SK-N-SH (cell line): ENCODE measurements around the gene IGDCC3. TPM values are rescaled to one million over a fixed set of nuclear protein-coding genes. Genes with fewer than 3 reads are reported as not detected.
"Not testable (repeated sequence)": the region's sequence is repeated elsewhere in the genome, so short reads cannot be mapped to it uniquely, and the experiment has no call there.

Experiments
- CTCF ChIA-PET: fragments of 300-600, 350-600 bp; formaldehyde crosslinking; extraction: SDS; loops from one replicate; lab custom pipeline; 2021; lab: Yijun Ruan, JAX
- POLR2A ChIA-PET: fragments of 350-600 bp; sonication (Branson Sonifier 250); formaldehyde crosslinking; extraction: SDS; loops from one replicate; lab custom pipeline; 2020; ENCODE audit warnings: antibody characterized with exemption, inconsistent platforms; lab: Yijun Ruan, JAX
- DNase-seq: peaks from one replicate; pipeline ENCODE4 v3.0.0; 2012
- H2AFZ ChIP-seq: fragments of 200-600 bp; sonication (generic); 2 replicates; pipeline ENCODE4 v1.8.1; 2016; ENCODE audit warnings: antibody characterized with exemption, mild to moderate bottlenecking, low read depth
- H3F3A ChIP-seq: fragments of 200-600 bp; sonication (generic); replicated peaks from 2 replicates; pipeline ENCODE3; 2016; ENCODE audit warnings: antibody characterized with exemption, mild to moderate bottlenecking; ENCODE audit not compliant: insufficient read depth
- H3K27ac ChIP-seq, 2 experiments: fragments of 200-500 bp in 1 of 2; fragments of 200-600 bp in 1 of 2; sonication (Bioruptor generic) in 1 of 2; sonication (generic), shearing (Covaris generic) in 1 of 2; 2 replicates each; pipeline versions ENCODE4 v1.5.1 to v1.6.1; 2014 to 2016; ENCODE audit warnings: low read depth in 2 of 2, inconsistent platforms in 1 of 2, low read length in 1 of 2, mild to moderate bottlenecking in 1 of 2, mixed read lengths in 1 of 2
- H3K27me3 ChIP-seq: fragments of 200-600 bp; sonication (generic), shearing (Covaris generic); 2 replicates; pipeline ENCODE4 v1.6.1; 2016; ENCODE audit warnings: mixed run types; ENCODE audit not compliant: insufficient read depth
- H3K36me3 ChIP-seq, 2 experiments: fragments of 200-500 bp in 1 of 2; fragments of 200-600 bp in 1 of 2; sonication (Bioruptor generic) in 1 of 2; sonication (generic) in 1 of 2; replicated peaks in 1 of 2; 2 replicates each; pipeline versions ENCODE3 to v1.5.1; 2014 to 2016; ENCODE audit warnings: low read length in 1 of 2, mild to moderate bottlenecking in 1 of 2; ENCODE audit not compliant: insufficient read depth in 2 of 2, control insufficient read depth in 1 of 2
- H3K4me1 ChIP-seq, 2 experiments: fragments of 200-500 bp in 1 of 2; fragments of 200-600 bp in 1 of 2; sonication (Bioruptor generic) in 1 of 2; sonication (generic), shearing (Covaris generic) in 1 of 2; 2 replicates each; pipeline versions ENCODE4 v1.5.1 to v1.6.1; 2014 to 2016; ENCODE audit warnings: low read depth in 1 of 2, low read length in 1 of 2, mixed run types in 1 of 2; ENCODE audit not compliant: insufficient read depth in 2 of 2, control insufficient read depth in 1 of 2
- H3K4me2 ChIP-seq: fragments of 200-600 bp; sonication (generic), shearing (Covaris generic); 2 replicates; pipeline ENCODE4 v1.6.1; 2017; ENCODE audit warnings: mixed run types
- H3K4me3 ChIP-seq, 2 experiments: fragments of 200-500 bp in 1 of 2; fragments of 200-600 bp in 1 of 2; sonication (Bioruptor generic) in 1 of 2; sonication (generic), shearing (Covaris generic) in 1 of 2; 2 replicates each; pipeline versions ENCODE4 v1.5.1 to v1.8.1; 2014 to 2016; ENCODE audit warnings: low read depth in 2 of 2, inconsistent platforms in 1 of 2, low read length in 1 of 2, mild to moderate bottlenecking in 1 of 2, mixed read lengths in 1 of 2, moderate library complexity in 1 of 2
- H3K79me2 ChIP-seq: fragments of 200-600 bp; sonication (generic); 2 replicates; pipeline ENCODE4 v1.8.1; 2017; ENCODE audit warnings: mild to moderate bottlenecking; ENCODE audit not compliant: insufficient read depth
- H3K9ac ChIP-seq: fragments of 200-600 bp; sonication (generic); 2 replicates; pipeline ENCODE4 v1.6.1; 2017; ENCODE audit warnings: mixed run types
- H3K9me2 ChIP-seq: fragments of 200-600 bp; sonication (generic); 2 replicates; pipeline ENCODE4 v1.6.1; 2017; ENCODE audit warnings: mixed run types
- H3K9me3 ChIP-seq: fragments of 200-600 bp; sonication (generic); 2 replicates; pipeline ENCODE4 v1.6.1; 2017; ENCODE audit warnings: mixed run types, mild to moderate bottlenecking, moderate library complexity
- H4K20me1 ChIP-seq: fragments of 200-600 bp; sonication (generic); 2 replicates; pipeline ENCODE4 v1.6.1; 2017; ENCODE audit warnings: mild to moderate bottlenecking, mixed run types; ENCODE audit not compliant: insufficient read depth
- CHD2 ChIP-seq: fragments of 150-350 bp; IDR thresholded peaks from 2 replicates; pipeline ENCODE4 v1.6.1; 2018; ENCODE audit warnings: low read length; ENCODE audit not compliant: partially characterized antibody
- FOXM1 ChIP-seq: IDR thresholded peaks from 2 replicates; pipeline ENCODE4 v1.4.0; 2012; ENCODE audit warnings: low read depth, mild to moderate bottlenecking
- JUND ChIP-seq: IDR thresholded peaks from 2 replicates; pipeline ENCODE4 v1.4.0; 2012
- MXI1 ChIP-seq: IDR thresholded peaks from 2 replicates; pipeline ENCODE4 v1.6.1; 2012; ENCODE audit warnings: mild to moderate bottlenecking, low read depth, low read length, improper control_type of control experiment
- NFIC ChIP-seq: IDR thresholded peaks from 2 replicates; pipeline ENCODE4 v1.4.0; 2012; ENCODE audit warnings: borderline replicate concordance
- NRF1 ChIP-seq: IDR thresholded peaks from 2 replicates; pipeline ENCODE4 v1.6.1; 2012; ENCODE audit warnings: low read depth, mild to moderate bottlenecking, low read length
- RAD21 ChIP-seq: IDR thresholded peaks from 2 replicates; pipeline ENCODE4 v1.6.1; 2012; ENCODE audit warnings: mild to moderate bottlenecking, low read length
- RFX5 ChIP-seq: IDR thresholded peaks from 2 replicates; pipeline ENCODE4 v1.6.1; 2012; ENCODE audit warnings: mild to moderate bottlenecking, improper control_type of control experiment, low read length
- SIN3A ChIP-seq: IDR thresholded peaks from 2 replicates; pipeline ENCODE4 v1.6.1; 2012; ENCODE audit warnings: low read depth, mild to moderate bottlenecking, low read length, moderate library complexity, borderline replicate concordance
- SMC3 ChIP-seq: IDR thresholded peaks from 2 replicates; pipeline ENCODE4 v1.6.1; 2012; ENCODE audit warnings: low read depth, low read length, improper control_type of control experiment
- USF2 ChIP-seq: fragments of 150-350 bp; IDR thresholded peaks from 2 replicates; pipeline ENCODE4 v1.6.1; 2017; ENCODE audit warnings: antibody characterized with exemption, low read length, low read depth, borderline replicate concordance
- ZBTB33 ChIP-seq: IDR thresholded peaks from 2 replicates; pipeline ENCODE4 v1.4.0; 2012; ENCODE audit warnings: low read depth, borderline replicate concordance
- WGBS: methylation state at CpG from one replicate; pipeline ENCODE4 v1.1.6; 2017; ENCODE audit warnings: low lambda C conversion rate; 5-methylcytosine and 5-hydroxymethylcytosine counted together
- polyA plus RNA-seq, 3 experiments: library from polyadenylated mRNA; depleted of rRNA; stranded (reverse); fragments of >200 nt; gene quantifications; 2 replicates each; pipeline ENCODE4 v1.2.3, GENCODE V29; 2012
- TF ChIP-seq, protein P1 (sequence below): IDR thresholded peaks from 2 replicates; pipeline ENCODE4 v1.4.0; 2012; ENCODE audit warnings: low read depth

Gene IGDCC3
- polyA plus RNA-seq, 1 of the 3 experiments (the other 2 are of a cell fraction) = 0.43 TPM

- Histone ChIP-seq H3K4me1 (peaks cover 0 to 6% of the 10 kb centered on the region in 2 experiments; a peak in 1 of 4 replicates), H4K20me1 (no peaks in the 10 kb centered on the region)
- TF ChIP-seq SIN3A = no peak
- no peak for TF ChIP-seq MXI1
- TF ChIP-seq RAD21 = no peak
- no peak for TF ChIP-seq NFIC
- TF ChIP-seq JUND = no peak
- TF ChIP-seq ZBTB33 = no peak
- TF ChIP-seq USF2 = no peak
- no peak for TF ChIP-seq SMC3
- TF ChIP-seq NRF1 = no peak
- no peak for TF ChIP-seq CHD2
- TF ChIP-seq, protein P1, sequence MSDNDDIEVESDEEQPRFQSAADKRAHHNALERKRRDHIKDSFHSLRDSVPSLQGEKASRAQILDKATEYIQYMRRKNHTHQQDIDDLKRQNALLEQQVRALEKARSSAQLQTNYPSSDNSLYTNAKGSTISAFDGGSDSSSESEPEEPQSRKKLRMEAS = no peak
- no peak for TF ChIP-seq RFX5
- TF ChIP-seq FOXM1 = no peak
- TF ChIP-seq, all 33 proteins: peak for 0
- H3K27me3 ChIP-seq = no peaks in the 10 kb centered on the region
- H3K9me2 ChIP-seq = no peaks in the 10 kb centered on the region
- H3K79me2 ChIP-seq = no peaks in the 10 kb centered on the region
- H3K27ac ChIP-seq = no peak overlapping the region
- 59% methylated on average over 8 of the region's 8 CpGs for WGBS
- DNase-seq = no peak
- H3K9ac ChIP-seq = no peak overlapping the region
- H3F3A ChIP-seq = no peaks in the 10 kb centered on the region
- peaks cover 10% of the 10 kb centered on the region; the same call in 1 of the 2 replicates for H3K9me3 ChIP-seq
- no peak overlapping the region for H3K4me2 ChIP-seq
- H3K36me3 ChIP-seq = no peaks in the 10 kb centered on the region
- H3K4me3 ChIP-seq = no peak overlapping the region
- H2AFZ ChIP-seq = no peak overlapping the region
- ChIA-PET CTCF (interaction anchor here (2.5 kb wide), 1 partner anchor 36 kb away, joined by 12 read pairs; no protein-coding TSS in a partner anchor), POLR2A (no interaction called here)
These were observed 28.5 kb downstream of the IGDCC3 start for GRCh38 chr15:65349338-65349737.

DNA sequence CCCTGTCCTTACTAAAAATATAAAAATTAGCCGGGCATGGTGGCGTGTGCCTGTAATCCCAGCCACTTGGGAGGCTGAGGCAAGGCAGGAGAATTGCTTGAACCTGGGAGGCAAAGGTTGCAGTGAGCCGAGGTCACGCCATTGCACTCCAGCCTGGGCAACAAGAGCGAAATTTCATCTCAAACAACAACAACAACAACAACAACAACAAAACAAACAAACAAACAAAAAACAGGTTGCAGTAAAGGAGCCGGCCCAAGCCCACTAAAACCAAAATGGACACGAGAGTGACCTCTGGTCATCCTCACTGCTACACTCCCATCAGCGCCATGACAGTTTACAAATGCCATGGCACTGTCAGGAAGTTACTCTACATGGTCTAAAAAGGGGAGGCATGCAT is 30.0 kb downstream of the IGDCC3 start:
- H3F3A ChIP-seq, H3K9ac ChIP-seq, H3K9me3 ChIP-seq, H3K27ac ChIP-seq, H3K9me2 ChIP-seq, H3K4me3 ChIP-seq, H2AFZ ChIP-seq, DNase-seq, CTCF ChIA-PET, POLR2A ChIA-PET, H4K20me1 ChIP-seq, H3K36me3 ChIP-seq, H3K4me2 ChIP-seq, H3K79me2 ChIP-seq, H3K27me3 ChIP-seq: not testable (repeated sequence)
- 75% methylated on average over 8 of the region's 8 CpGs for WGBS
- peaks cover 0 to 10% of the 10 kb centered on the region in 2 experiments; a peak in 1 of 4 replicates for H3K4me1 ChIP-seq
